ENCODE measurements around the gene ROMO1.

DNA sequence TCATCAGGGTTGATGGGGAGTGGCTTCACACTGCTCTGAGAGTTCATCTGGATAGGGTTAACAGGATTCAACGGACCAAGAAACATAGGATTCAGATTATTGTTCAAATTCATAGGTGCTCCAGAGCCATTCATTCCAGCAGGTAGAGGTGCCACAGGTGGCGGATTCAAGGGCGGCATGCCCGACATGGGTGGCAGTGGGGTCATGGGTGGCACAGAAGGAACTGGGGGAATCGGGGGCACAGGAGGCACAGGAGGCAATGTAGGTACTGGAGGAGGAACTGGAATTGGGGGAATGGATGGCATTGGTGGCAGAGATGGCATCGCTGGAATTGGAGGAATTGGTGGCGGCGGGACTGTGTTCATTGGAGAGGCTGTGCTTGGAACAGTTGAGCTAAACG lies 44.8 kb upstream of the ROMO1 start:
- TF ChIP-seq POLR2AphosphoS5 (IDR thresholded peaks at IDR 0.05), result no peak
- TF ChIP-seq, protein P1, sequence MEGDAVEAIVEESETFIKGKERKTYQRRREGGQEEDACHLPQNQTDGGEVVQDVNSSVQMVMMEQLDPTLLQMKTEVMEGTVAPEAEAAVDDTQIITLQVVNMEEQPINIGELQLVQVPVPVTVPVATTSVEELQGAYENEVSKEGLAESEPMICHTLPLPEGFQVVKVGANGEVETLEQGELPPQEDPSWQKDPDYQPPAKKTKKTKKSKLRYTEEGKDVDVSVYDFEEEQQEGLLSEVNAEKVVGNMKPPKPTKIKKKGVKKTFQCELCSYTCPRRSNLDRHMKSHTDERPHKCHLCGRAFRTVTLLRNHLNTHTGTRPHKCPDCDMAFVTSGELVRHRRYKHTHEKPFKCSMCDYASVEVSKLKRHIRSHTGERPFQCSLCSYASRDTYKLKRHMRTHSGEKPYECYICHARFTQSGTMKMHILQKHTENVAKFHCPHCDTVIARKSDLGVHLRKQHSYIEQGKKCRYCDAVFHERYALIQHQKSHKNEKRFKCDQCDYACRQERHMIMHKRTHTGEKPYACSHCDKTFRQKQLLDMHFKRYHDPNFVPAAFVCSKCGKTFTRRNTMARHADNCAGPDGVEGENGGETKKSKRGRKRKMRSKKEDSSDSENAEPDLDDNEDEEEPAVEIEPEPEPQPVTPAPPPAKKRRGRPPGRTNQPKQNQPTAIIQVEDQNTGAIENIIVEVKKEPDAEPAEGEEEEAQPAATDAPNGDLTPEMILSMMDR (IDR thresholded peaks at IDR 0.05), result no peak
- no peak for TF ChIP-seq POLR2A (IDR thresholded peaks at IDR 0.05)
- TF ChIP-seq EP300 (IDR thresholded peaks at IDR 0.05), result no peak
